Measurements from ENCODE around the gene KRT76. TPM values are rescaled to one million over a fixed set of nuclear protein-coding genes. Genes with fewer than 3 reads are reported as not detected.

KRT76 gene
- total and polyA plus RNA-seq, 10 of the 15 experiments (the other 5 are each of a cell fraction or from before 2014, with no cell fraction given), result not detected

DNA sequence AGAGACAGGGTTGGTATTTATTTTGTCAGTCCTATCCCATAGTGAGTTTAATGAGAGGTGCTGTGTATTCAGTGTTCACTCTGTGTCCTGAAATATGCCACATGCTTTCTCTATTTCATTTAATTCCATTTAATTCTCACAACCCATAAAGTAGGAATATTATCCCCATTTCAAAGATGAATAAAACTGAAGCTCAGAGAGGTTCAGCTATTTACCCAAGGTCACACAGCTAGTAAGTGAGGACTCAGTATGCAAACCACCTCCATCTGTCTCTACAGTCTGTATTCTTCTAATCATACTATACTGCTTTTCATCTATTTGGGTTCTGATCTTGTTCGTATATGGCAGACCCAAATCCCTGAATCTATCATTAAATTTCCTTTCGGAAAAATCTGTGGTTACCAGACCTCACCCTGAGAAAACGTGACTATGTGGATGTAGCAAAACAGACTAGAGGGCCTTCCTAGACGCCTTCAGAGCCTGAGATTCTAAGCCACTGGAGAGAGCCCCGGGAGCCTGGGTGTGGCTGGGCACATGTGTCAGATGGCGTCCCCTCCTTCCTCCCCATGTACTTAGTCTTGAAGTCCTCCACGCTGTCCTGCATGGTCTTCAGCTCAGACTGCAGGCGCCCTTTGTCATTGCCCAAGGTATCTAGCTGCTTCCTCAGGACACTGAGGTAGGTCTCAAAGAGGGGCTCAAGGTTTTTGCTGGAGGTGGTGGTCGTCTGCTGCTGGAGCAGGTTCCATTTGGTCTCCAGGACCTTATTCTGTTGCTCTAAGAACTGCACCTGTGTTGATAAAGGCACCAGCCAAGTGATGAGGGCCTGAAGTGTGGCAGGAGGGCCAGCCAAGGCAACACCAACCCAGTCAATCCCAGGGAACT, 34.3 kb upstream of the KRT76 start:
- no peak for DNase-seq (ENCODE audit: low read depth, low spot score)
- Histone ChIP-seq H3K4me1 (ENCODE audit: control insufficient read depth, insufficient read depth, low read length) (no peaks in the 10 kb centered on the region), H3K9me3 (replicated peaks; ENCODE audit: control insufficient read depth, insufficient read depth, low read length) (no peaks in the 10 kb centered on the region), H3K27ac (ENCODE audit: control insufficient read depth, insufficient read depth) (no peak overlapping the region), H3K4me3 (no peak overlapping the region), H4K20me1 (ENCODE audit: control insufficient read depth, insufficient read depth) (no peaks in the 10 kb centered on the region), H3K4me2 (ENCODE audit: control insufficient read depth, insufficient read depth) (no peak overlapping the region), H2AFZ (ENCODE audit: control insufficient read depth, low read depth, low read length) (no peak overlapping the region), H3K36me3 (ENCODE audit: control insufficient read depth in 2 of 2, insufficient read depth in 2 of 2, low read length in 1 of 2) (no peaks in the 10 kb centered on the region), H3K9ac (ENCODE audit: control insufficient read depth, insufficient read depth, low read length) (no peak overlapping the region), H3K27me3 (replicated peaks in 1 of 2; ENCODE audit: control insufficient read depth in 2 of 2, insufficient read depth in 2 of 2, low read length in 1 of 2) (peaks cover 0 to 5% of the 10 kb centered on the region in 2 experiments; a peak in 2 of 4 replicates), H3K79me2 (ENCODE audit: control insufficient read depth, insufficient read depth, low read length) (no peaks in the 10 kb centered on the region)
- FAIRE-seq, result no peak
- intact Hi-C loops (cut with micrococcal nuclease; ENCODE audit: unreplicated experiment) (no loop called here), in situ Hi-C loops (cut with MboI) (no loop called here)
- CTCF ChIA-PET, result no interaction called here
- SMC1A ChIA-PET (ENCODE audit: uncharacterized antibody, unreplicated experiment), result no interaction called here
- RAD21 ChIA-PET (ENCODE audit: unreplicated experiment), result no interaction called here
- BruUV-seq (replicated peaks), result no TSS peak
- POLR2A ChIA-PET, result interaction anchor here (0.6 kb wide), 1 partner anchor 1288 kb away, joined by 3 read pairs; no protein-coding TSS in a partner anchor
- no peak for ATAC-seq
- WGBS (ENCODE audit: insufficient coverage, insufficient replicate concordance, low lambda C conversion rate, missing lambda C conversion rate), result 2% methylated on average over 9 of the region's 9 CpGs
- TF ChIP-seq SP1 (IDR thresholded peaks at IDR 0.05; ENCODE audit: low read depth, low read length) (no peak), RCOR1 (conservative IDR thresholded peaks at IDR 0.05; ENCODE audit: low read depth, low read length) (no peak), ETV6 (conservative IDR thresholded peaks at IDR 0.05 in 1 of 2, IDR thresholded peaks at IDR 0.05 in 1 of 2; ENCODE audit: borderline replicate concordance in 1 of 2, low read depth in 1 of 2) (no peak), NFIC (IDR thresholded peaks at IDR 0.05; ENCODE audit: low read depth, low read length) (no peak), IKZF1 (conservative IDR thresholded peaks at IDR 0.05) (no peak), RAD51 (IDR thresholded peaks at IDR 0.05) (no peak), ZBED1 (IDR thresholded peaks at IDR 0.05; ENCODE audit: borderline replicate concordance) (no peak), BACH1 (IDR thresholded peaks at IDR 0.05; ENCODE audit: borderline replicate concordance) (no peak), SREBF1 (IDR thresholded peaks at IDR 0.05; ENCODE audit: low read length) (no peak), MXI1 (IDR thresholded peaks at IDR 0.05; ENCODE audit: low read depth, low read length) (no peak)
- TF ChIP-seq, protein P1, sequence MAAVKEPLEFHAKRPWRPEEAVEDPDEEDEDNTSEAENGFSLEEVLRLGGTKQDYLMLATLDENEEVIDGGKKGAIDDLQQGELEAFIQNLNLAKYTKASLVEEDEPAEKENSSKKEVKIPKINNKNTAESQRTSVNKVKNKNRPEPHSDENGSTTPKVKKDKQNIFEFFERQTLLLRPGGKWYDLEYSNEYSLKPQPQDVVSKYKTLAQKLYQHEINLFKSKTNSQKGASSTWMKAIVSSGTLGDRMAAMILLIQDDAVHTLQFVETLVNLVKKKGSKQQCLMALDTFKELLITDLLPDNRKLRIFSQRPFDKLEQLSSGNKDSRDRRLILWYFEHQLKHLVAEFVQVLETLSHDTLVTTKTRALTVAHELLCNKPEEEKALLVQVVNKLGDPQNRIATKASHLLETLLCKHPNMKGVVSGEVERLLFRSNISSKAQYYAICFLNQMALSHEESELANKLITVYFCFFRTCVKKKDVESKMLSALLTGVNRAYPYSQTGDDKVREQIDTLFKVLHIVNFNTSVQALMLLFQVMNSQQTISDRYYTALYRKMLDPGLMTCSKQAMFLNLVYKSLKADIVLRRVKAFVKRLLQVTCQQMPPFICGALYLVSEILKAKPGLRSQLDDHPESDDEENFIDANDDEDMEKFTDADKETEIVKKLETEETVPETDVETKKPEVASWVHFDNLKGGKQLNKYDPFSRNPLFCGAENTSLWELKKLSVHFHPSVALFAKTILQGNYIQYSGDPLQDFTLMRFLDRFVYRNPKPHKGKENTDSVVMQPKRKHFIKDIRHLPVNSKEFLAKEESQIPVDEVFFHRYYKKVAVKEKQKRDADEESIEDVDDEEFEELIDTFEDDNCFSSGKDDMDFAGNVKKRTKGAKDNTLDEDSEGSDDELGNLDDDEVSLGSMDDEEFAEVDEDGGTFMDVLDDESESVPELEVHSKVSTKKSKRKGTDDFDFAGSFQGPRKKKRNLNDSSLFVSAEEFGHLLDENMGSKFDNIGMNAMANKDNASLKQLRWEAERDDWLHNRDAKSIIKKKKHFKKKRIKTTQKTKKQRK (IDR thresholded peaks at IDR 0.05; ENCODE audit: low read depth, low read length), result no peak
- TF ChIP-seq, protein P2, sequence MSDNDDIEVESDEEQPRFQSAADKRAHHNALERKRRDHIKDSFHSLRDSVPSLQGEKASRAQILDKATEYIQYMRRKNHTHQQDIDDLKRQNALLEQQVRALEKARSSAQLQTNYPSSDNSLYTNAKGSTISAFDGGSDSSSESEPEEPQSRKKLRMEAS (IDR thresholded peaks at IDR 0.05; ENCODE audit: low read depth, low read length), result no peak
- TF ChIP-seq, protein P3, sequence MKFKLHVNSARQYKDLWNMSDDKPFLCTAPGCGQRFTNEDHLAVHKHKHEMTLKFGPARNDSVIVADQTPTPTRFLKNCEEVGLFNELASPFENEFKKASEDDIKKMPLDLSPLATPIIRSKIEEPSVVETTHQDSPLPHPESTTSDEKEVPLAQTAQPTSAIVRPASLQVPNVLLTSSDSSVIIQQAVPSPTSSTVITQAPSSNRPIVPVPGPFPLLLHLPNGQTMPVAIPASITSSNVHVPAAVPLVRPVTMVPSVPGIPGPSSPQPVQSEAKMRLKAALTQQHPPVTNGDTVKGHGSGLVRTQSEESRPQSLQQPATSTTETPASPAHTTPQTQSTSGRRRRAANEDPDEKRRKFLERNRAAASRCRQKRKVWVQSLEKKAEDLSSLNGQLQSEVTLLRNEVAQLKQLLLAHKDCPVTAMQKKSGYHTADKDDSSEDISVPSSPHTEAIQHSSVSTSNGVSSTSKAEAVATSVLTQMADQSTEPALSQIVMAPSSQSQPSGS (IDR thresholded peaks at IDR 0.05; ENCODE audit: low read length), result no peak
- TF ChIP-seq, protein P4, sequence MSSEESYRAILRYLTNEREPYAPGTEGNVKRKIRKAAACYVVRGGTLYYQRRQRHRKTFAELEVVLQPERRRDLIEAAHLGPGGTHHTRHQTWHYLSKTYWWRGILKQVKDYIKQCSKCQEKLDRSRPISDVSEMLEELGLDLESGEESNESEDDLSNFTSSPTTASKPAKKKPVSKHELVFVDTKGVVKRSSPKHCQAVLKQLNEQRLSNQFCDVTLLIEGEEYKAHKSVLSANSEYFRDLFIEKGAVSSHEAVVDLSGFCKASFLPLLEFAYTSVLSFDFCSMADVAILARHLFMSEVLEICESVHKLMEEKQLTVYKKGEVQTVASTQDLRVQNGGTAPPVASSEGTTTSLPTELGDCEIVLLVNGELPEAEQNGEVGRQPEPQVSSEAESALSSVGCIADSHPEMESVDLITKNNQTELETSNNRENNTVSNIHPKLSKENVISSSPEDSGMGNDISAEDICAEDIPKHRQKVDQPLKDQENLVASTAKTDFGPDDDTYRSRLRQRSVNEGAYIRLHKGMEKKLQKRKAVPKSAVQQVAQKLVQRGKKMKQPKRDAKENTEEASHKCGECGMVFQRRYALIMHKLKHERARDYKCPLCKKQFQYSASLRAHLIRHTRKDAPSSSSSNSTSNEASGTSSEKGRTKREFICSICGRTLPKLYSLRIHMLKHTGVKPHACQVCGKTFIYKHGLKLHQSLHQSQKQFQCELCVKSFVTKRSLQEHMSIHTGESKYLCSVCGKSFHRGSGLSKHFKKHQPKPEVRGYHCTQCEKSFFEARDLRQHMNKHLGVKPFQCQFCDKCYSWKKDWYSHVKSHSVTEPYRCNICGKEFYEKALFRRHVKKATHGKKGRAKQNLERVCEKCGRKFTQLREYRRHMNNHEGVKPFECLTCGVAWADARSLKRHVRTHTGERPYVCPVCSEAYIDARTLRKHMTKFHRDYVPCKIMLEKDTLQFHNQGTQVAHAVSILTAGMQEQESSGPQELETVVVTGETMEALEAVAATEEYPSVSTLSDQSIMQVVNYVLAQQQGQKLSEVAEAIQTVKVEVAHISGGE (CRISPR knock-in tag; IDR thresholded peaks at IDR 0.05), result no peak

Measured in GM12878 (cell line).